ENCODE results near the gene PRPF18. TPM values are rescaled to one million over a fixed set of nuclear protein-coding genes. Genes with fewer than 3 reads are reported as not detected.
A peak's percentile ranks its signal among the peaks of the same experiment; 100 is the strongest.
"Not testable (repeated sequence)": the region's sequence is repeated elsewhere in the genome, so short reads cannot be mapped to it uniquely, and the experiment has no call there.

Gene PRPF18, protein sequence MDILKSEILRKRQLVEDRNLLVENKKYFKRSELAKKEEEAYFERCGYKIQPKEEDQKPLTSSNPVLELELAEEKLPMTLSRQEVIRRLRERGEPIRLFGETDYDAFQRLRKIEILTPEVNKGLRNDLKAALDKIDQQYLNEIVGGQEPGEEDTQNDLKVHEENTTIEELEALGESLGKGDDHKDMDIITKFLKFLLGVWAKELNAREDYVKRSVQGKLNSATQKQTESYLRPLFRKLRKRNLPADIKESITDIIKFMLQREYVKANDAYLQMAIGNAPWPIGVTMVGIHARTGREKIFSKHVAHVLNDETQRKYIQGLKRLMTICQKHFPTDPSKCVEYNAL
- 10 to 100 TPM in 4 of 6 experiments, 1 to 10 TPM in 2; 8.1 to 16.1 (median 11.5) TPM for total RNA-seq
- long read RNA-seq, partial matches to known transcripts, result 3 of 7 reads
- long read RNA-seq, other reads (novel, unspliced or antisense), result 1 of 7 reads

DNA sequence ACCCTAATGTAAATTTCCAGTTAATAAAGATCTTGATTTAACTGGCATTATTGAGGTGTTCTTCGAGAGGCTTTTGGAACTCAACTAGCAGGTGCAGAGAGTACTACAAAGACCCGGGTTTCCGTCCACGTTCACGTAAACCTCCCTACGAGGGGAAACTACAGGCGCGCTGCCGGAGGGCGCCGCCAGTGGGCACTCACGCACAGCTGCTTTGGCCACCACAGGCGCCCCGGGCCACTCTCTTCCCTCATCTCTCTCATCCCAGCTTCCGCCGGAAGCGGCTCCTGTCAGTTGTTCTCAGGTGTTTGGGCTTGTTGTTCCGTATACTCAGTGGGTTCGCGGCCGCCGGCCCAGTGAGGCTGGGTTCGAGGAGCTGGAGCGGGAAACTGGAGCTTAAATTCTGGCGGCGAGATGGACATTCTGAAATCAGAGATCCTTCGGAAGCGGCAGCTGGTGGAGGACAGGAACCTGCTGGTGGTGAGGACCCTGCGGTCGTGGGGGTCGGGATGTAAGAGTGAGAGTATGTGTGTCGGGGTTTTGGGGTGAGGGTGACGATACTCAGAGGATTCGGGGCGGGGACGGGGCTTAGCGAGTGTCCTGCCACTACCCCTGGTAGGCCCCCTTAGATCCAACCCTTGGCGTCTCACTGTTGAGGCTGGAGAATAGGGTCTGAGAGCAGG, at the start of gene PRPF18:
Gene PRPF18, plus strand, starts transcription at position 290 of the 680 bp plus-strand sequence. Its CDS starts 122 bp downstream, at position 412.
- 1% methylated on average over 34 of the region's 38 CpGs for WGBS (ENCODE audit: insufficient coverage, low coverage, low lambda C conversion rate, missing lambda C conversion rate)

DNA sequence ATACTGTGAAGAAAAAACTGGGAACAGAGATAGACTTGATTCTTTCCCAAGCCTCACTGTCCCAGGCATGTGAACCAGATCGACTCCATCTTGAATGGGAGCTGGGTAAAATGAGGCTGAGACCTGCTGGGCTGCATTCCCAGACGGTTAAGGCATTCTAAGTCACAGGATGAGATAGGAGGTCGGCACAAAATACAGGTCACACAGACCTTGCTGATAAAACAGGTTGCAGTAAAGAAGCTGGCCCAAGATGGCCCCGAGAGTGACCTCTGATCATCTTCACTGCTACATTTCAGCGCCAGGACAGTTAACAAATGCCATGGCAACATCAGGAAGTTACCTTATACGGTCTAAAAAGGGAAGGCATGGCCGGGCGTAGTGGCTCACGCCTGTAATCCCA, 48.8 kb upstream of the PRPF18 start:
- not testable (repeated sequence) for ATAC-seq, H3K36me3 ChIP-seq, H3K4me3 ChIP-seq, H3K4me1 ChIP-seq, H3K9me3 ChIP-seq, H3K27ac ChIP-seq, DNase-seq, H3K27me3 ChIP-seq
- intact Hi-C loops (cut with DNase I), result loop anchor here in 1 of 2 donors (10.0 kb wide), 1 partner anchor 163 kb away; no protein-coding TSS in a partner anchor
- 46% methylated on average over 9 of the region's 9 CpGs for WGBS (ENCODE audit: insufficient coverage, low coverage, low lambda C conversion rate, missing lambda C conversion rate)

More for the DNA sequence above, at the start of gene PRPF18:
- no peaks in the 10 kb centered on the region for H3K27me3 ChIP-seq
- H3K4me1 ChIP-seq, result peaks cover 0 to 7% (median 0%) of the 10 kb centered on the region in 4 donors
- no peaks in the 10 kb centered on the region for H3K36me3 ChIP-seq
- peak within 1 kb of the TSS; percentile 76 to 92 (median 77) for H3K4me3 ChIP-seq
- no peaks in the 10 kb centered on the region for H3K9me3 ChIP-seq
- ATAC-seq (peak; percentile 100), DNase-seq (peak; percentile 92 to 95 (median 95))
- intact Hi-C loops (cut with DNase I), result no loop called here
- TF ChIP-seq CTCF (IDR thresholded peaks at IDR 0.05), result peak; percentile 90 to 99 (median 98)
- TF ChIP-seq POLR2A (IDR thresholded peaks at IDR 0.05), result peak; percentile 43
- peak within 1 kb of the TSS; percentile 15 to 39 (median 27) for H3K27ac ChIP-seq

GRCh38 chr10:13542533-13542932, 44.2 kb upstream of the PRPF18 start:
- 70% methylated on average over 5 of the region's 5 CpGs for WGBS (ENCODE audit: insufficient coverage, low coverage, low lambda C conversion rate, missing lambda C conversion rate)

GRCh38 chr10:13550802-13551201, 36.0 kb upstream of the PRPF18 start:
- Histone ChIP-seq H3K36me3 (no peaks in the 10 kb centered on the region), H3K4me1 (no peaks in the 10 kb centered on the region), H3K4me3 (no peak overlapping the region), H3K27ac (no peak overlapping the region), H3K9me3 (no peaks in the 10 kb centered on the region), H3K27me3 (no peaks in the 10 kb centered on the region)
- no peak for ATAC-seq
- intact Hi-C loops (cut with DNase I), result no loop called here
- no peak for DNase-seq
- TF ChIP-seq CTCF (IDR thresholded peaks at IDR 0.05) (no peak), POLR2A (IDR thresholded peaks at IDR 0.05) (no peak)
- WGBS (ENCODE audit: insufficient coverage, low coverage, low lambda C conversion rate, missing lambda C conversion rate), result 59% methylated on average over 2 of the region's 2 CpGs

More at GRCh38 chr10:13542533-13542932, 44.2 kb upstream of the PRPF18 start:
- no peak for DNase-seq
- Histone ChIP-seq H3K27me3 (no peaks in the 10 kb centered on the region), H3K4me1 (no peaks in the 10 kb centered on the region), H3K36me3 (no peaks in the 10 kb centered on the region), H3K9me3 (no peaks in the 10 kb centered on the region), H3K4me3 (no peak overlapping the region), H3K27ac (no peak overlapping the region)
- TF ChIP-seq POLR2A (IDR thresholded peaks at IDR 0.05), result no peak
- no peak for TF ChIP-seq CTCF (IDR thresholded peaks at IDR 0.05)
- intact Hi-C loops (cut with DNase I), result no loop called here
- ATAC-seq, result no peak
